Left ventricle myocardium inferior (tissue), 1 donor: ENCODE measurements around the gene P2RX6. TPM values are rescaled to one million over a fixed set of nuclear protein-coding genes. Genes with fewer than 3 reads are reported as not detected.

Source experiments
- DNase-seq: peaks from one replicate; pipeline ENCODE4 v3.0.0-alpha.2; 2020
- H3K27ac ChIP-seq: fragments of 200-600 bp; replicated peaks from 2 replicates; pipeline ENCODE4 v1.8.0; 2021
- H3K27me3 ChIP-seq: fragments of 200-600 bp; 2 replicates; pipeline ENCODE4 v1.8.0; 2021; ENCODE audit warnings: low read depth
- H3K36me3 ChIP-seq: fragments of 200-600 bp; 2 replicates; pipeline ENCODE4 v1.8.0; 2021
- H3K4me1 ChIP-seq: fragments of 200-600 bp; 2 replicates; pipeline ENCODE4 v1.8.0; 2021
- H3K4me3 ChIP-seq: fragments of 200-600 bp; 2 replicates; pipeline ENCODE4 v1.8.0; 2021; ENCODE audit warnings: mild to moderate bottlenecking, moderate library complexity
- H3K9me3 ChIP-seq: fragments of 200-600 bp; replicated peaks from 2 replicates; pipeline ENCODE4 v1.8.0; 2021
- intact Hi-C: fragments of 100-400 bp; cut with micrococcal nuclease; formaldehyde crosslinking; loops from one replicate; pipeline ENCODE4 v1.11.0; 2022
- total RNA-seq: library from RNA; stranded (reverse); fragmentation: NEBNext Ultra II Directional; extraction: Animal tissue kit (Norgen Biotek cat#: 25700); gene quantifications from one replicate; pipeline ENCODE4 v1.2.1, GENCODE V29; 2021
- TF ChIP-seq, protein P1 (sequence below): fragments of 200-600 bp; IDR thresholded peaks from 2 replicates; pipeline ENCODE4 v1.8.0; 2021; ENCODE audit warnings: antibody characterized with exemption, mild to moderate bottlenecking, borderline replicate concordance
- donor health status: DM: no; HTN: yes; CAD: no; lungs with severe emphysema.

Gene P2RX6
- total RNA-seq, 1 donor from 2014 or later = 3.5 TPM

DNA sequence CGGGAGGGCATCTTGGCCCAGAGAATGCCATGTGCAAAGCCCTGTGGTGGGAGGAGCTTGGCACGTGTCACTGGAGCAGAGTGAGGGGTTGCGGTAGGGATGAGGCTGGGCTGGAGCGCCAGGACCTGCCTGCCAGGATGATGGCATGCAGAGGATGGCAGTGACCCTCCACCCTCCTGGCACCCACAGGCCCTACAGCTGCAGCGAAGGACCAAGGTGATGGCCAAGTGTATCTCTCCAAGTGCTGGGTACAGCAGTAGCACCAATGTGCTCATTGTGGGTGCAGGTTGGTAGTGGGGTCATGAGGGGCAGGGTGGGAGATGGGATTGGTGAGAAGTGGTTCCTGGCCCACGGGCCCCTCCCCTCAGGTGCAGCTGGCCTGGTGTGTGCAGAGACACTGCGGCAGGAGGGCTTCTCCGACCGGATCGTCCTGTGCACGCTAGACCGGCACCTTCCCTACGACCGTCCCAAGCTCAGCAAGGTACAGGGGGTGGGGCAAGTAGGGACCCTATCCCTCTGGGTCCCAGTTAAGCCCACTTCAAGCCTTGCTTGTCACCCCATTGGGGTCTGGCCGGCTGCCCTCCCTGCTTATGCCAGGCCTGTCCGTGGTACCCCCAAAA lies 40.5 kb upstream of the P2RX6 start:
- peaks cover 7% of the 10 kb centered on the region for H3K9me3 ChIP-seq
- intact Hi-C loops = no loop called here
- peaks cover 3% of the 10 kb centered on the region for H3K4me1 ChIP-seq
- H3K4me3 ChIP-seq = no peak overlapping the region
- H3K27ac ChIP-seq = no peak overlapping the region
- TF ChIP-seq, protein P1, sequence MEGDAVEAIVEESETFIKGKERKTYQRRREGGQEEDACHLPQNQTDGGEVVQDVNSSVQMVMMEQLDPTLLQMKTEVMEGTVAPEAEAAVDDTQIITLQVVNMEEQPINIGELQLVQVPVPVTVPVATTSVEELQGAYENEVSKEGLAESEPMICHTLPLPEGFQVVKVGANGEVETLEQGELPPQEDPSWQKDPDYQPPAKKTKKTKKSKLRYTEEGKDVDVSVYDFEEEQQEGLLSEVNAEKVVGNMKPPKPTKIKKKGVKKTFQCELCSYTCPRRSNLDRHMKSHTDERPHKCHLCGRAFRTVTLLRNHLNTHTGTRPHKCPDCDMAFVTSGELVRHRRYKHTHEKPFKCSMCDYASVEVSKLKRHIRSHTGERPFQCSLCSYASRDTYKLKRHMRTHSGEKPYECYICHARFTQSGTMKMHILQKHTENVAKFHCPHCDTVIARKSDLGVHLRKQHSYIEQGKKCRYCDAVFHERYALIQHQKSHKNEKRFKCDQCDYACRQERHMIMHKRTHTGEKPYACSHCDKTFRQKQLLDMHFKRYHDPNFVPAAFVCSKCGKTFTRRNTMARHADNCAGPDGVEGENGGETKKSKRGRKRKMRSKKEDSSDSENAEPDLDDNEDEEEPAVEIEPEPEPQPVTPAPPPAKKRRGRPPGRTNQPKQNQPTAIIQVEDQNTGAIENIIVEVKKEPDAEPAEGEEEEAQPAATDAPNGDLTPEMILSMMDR = no peak
- no peaks in the 10 kb centered on the region for H3K36me3 ChIP-seq
- H3K27me3 ChIP-seq = peaks cover 16% of the 10 kb centered on the region
- no peak for DNase-seq

DNA sequence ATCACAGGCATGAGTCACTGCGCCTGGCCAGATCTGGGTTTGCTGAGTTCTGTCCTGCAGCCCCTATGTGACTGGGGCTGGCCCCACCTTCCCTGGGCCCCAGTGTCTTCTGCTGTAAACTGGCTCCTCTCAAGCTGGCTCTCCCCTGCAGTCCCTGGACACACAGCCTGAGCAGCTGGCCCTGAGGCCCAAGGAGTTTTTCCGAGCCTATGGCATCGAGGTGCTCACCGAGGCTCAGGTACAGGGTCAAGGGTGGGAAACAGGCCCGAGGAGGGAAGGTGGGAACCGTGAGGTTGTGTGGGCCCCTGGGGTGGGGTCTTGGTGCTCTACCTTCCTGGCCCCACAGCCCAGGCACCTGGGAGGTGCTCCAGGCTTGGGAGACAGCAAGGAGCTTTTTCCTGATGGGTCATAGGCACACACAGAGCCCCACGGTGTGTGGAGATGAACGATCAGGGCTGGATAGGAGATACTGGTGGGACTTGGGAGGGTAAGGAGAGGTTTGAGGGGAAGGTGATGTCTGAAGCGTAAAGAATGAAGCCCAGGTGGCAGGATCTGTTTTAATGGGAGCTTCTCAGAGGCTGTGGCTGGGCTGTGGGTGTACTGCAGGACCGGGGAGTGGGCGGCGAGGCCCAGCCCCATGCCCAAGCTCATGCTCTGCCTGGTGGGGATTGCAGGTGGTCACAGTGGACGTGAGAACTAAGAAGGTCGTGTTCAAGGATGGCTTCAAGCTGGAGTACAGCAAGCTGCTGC lies 39.2 kb upstream of the P2RX6 start:
- Histone ChIP-seq H3K9me3 (peaks cover 7% of the 10 kb centered on the region), H3K4me3 (no peak overlapping the region), H3K27ac (no peak overlapping the region), H3K4me1 (peaks cover 11% of the 10 kb centered on the region), H3K36me3 (no peaks in the 10 kb centered on the region), H3K27me3 (peaks cover 16% of the 10 kb centered on the region)
- intact Hi-C loops = no loop called here
- DNase-seq = no peak
- TF ChIP-seq, protein P1 = no peak

DNA sequence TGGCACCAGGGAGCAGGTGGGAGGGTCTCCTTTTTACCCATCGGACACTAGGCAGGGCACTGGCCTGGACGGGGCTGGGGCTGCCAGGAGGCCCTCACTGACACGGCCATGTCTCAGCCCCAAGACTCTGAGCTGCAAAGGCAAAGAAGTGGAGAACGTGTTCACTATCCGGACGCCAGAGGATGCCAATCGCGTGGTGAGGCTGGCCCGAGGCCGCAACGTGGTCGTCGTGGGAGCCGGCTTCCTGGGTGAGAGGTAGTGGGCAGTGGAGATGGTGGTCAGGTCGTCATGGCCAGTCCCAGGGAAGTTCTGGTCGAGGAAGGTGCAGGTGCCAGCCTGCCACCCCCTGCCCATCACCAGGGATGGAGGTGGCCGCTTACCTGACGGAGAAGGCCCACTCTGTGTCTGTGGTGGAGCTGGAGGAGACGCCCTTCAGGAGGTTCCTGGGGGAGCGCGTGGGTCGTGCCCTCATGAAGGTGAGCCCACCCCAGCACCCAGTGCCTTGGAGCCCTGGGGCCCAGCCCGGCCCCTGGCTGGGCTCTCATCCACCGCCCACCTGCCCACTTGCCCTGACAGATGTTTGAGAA lies 38.6 kb upstream of the P2RX6 start:
- DNase-seq = no peak
- peaks cover 16% of the 10 kb centered on the region for H3K27me3 ChIP-seq
- peaks cover 7% of the 10 kb centered on the region for H3K9me3 ChIP-seq

DNA sequence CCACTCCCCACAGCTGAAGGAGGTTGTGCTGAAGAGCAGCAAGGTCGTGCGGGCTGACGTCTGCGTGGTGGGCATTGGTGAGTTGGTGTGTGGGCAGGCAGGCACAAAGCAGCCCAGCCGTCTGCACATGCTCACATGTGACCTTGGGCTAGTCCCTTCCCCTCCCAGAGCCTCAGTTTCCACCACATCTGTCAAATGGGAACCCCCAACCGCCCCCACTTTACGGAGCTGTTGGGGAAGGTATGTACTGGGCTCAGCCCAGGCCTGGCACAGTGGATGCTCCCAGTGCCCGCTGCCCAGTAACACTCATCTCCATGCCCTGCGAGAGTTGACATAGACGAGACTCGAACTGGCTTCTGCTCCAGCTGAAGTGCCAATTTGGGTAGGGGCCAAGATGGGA lies 37.9 kb upstream of the P2RX6 start:
- Histone ChIP-seq H3K36me3 (no peaks in the 10 kb centered on the region), H3K27me3 (peaks cover 16% of the 10 kb centered on the region), H3K9me3 (peaks cover 7% of the 10 kb centered on the region)

More for the DNA sequence above, 38.6 kb upstream of the P2RX6 start:
- Histone ChIP-seq H3K4me1 (peaks cover 18% of the 10 kb centered on the region), H3K4me3 (no peak overlapping the region), H3K36me3 (no peaks in the 10 kb centered on the region), H3K27ac (no peak overlapping the region)
- intact Hi-C loops = no loop called here
- TF ChIP-seq, protein P1 = no peak

DNA sequence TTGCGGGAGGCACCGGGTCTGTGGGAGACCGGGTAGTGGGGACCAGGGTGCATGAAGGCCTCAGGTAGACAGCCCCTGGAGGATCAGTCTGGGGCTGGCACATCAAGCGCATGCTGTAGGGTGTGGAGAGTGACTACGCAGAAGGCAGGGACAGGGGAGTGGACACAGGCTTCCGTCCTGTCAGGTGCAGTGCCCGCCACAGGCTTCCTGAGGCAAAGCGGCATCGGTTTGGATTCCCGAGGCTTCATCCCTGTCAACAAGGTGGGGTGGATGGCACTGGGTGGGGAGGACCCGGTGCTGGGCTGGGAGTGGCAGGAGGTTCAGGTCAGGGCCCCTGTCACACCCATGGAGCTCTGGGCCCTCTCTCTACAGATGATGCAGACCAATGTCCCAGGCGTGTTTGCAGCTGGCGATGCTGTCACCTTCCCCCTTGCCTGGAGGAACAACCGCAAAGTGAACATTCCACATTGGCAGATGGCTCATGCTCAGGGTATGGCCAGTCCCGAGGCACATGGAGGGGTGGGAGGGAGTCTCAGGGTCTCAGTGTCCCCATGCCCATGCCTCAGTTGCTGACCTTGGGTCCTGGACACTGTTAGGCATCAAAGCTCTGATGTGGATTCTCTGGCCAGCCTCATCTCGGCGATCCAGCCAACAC lies 37.3 kb upstream of the P2RX6 start:
- H3K27me3 ChIP-seq = peaks cover 16% of the 10 kb centered on the region
- no peak for DNase-seq
- TF ChIP-seq, protein P1 = no peak

More for the DNA sequence above, 37.9 kb upstream of the P2RX6 start:
- H3K4me3 ChIP-seq = no peak overlapping the region
- intact Hi-C loops = no loop called here
- TF ChIP-seq, protein P1 = no peak
- no peak for DNase-seq
- H3K4me1 ChIP-seq = peaks cover 22% of the 10 kb centered on the region
- H3K27ac ChIP-seq = no peak overlapping the region

More for the DNA sequence above, 37.3 kb upstream of the P2RX6 start:
- Histone ChIP-seq H3K27ac (no peak overlapping the region), H3K4me3 (no peak overlapping the region), H3K9me3 (peaks cover 7% of the 10 kb centered on the region), H3K36me3 (no peaks in the 10 kb centered on the region), H3K4me1 (peaks cover 27% of the 10 kb centered on the region)
- intact Hi-C loops = no loop called here
